Iris pigment epithelial cell (primary cell): ENCODE results near the gene IL1RAPL2.
A peak's percentile ranks its signal among the peaks of the same experiment; 100 is the strongest.
"Not testable (repeated sequence)": the region's sequence is repeated elsewhere in the genome, so short reads cannot be mapped to it uniquely, and the experiment has no call there.

ENCODE experiments used
- DNase-seq: peaks from one replicate; pipeline ENCODE4 v3.0.0-alpha.2; 2011; ENCODE audit warnings: low read depth

The IL1RAPL2 gene

DNA sequence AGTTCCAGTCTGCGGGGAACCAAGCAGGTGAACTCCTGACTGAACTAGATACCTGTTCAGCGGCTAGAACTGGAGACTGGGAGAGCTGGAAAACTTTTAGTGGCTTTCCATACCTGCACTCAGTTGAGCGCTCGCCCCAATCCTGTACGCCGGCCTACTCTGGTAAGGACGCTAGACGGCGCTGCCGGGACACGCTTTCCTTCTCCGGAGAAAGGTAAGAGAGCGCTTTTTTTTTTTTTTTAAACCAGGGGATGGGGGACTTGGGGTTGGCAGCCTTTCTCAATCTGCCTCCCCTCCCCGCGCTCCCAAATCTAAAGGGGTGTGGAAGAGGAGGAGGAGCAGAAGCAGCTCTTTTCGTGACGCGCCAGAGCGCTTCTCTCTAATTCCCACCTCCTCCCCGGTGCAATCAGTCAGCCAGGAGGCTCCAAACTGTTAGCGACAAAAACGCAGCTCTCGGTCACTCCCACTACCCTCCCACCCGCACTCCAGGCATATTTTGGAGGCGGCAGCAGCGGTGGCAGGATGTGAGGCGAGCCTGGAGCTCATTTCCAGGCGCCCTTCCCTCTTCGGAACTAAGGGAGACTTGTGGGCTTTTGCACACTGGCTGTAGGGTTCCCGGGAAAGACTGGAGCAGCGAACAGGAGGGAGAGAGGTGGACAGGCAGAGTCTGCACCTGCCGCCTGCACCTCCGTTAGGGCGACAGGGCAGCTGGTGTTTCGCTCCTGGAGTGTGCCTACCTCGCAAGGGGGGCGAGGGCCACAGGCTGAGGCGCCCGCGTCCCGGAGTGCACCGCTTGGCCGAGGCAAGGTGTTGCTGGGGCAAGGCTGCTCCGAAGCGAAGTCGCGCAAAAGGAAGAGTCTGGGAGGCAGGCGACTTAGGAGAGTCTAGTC is at the start of gene IL1RAPL2:
TSS of gene IL1RAPL2 (plus strand) at position 409 of the 890 bp plus-strand sequence.
- peak; percentile 25 for DNase-seq

DNA sequence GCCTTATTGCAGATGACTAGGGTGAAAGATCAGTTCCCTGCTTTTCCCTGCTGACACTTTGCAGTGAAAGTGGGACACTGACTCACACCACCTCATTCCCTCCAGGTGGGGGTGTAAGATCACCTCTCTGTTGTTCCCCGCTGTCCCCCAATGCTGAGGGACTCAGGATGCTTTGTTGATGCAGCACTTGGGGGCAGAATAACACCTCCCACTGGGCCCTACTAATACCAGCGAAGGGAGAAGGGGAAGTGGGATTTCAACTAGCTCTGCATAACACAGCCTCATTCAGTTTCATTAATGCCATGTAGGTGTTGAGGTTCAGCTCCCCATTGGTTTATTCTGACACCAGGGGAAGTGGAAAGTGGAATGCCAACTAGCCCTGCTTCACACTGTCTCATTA is 43.6 kb upstream of the IL1RAPL2 start:
- no peak for DNase-seq

DNA sequence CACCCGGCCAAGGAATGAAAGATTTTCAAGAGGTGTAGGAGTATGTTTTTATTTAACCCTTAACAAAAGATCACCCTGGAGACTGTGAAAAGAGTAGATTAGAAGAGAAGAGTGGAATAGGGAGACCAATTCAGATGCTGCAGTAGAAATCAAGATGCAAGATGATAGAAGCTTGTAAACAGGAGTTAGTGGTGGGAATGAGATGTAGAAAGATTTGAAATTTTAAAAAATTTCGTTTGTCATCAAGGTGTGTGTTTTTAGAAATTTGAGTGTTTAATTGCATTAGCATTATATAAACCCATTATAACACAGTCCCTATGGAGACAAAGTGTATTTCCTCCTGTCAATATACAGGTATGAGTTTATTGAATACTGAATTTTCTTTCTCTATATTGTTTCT is 42.1 kb upstream of the IL1RAPL2 start:
- DNase-seq = no peak

DNA sequence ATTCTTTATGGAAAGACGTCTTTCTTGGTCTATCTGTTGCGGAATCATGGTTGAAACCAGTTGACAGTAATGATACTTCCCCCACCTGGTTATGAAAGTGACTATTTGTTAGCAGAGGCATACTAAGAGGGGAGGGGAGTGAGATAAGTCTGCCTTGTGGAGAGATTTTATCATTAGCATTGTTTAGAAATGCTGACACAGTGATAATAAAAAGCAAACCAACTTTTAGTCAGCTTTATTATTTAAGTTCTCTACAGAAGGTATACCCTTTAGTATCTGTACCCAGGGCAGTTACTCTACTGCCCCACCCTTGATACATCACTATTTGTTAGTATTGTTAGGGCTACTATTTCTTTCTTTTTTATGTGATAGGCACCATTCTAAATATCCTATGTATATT is 26.9 kb upstream of the IL1RAPL2 start:
- DNase-seq = no peak

DNA sequence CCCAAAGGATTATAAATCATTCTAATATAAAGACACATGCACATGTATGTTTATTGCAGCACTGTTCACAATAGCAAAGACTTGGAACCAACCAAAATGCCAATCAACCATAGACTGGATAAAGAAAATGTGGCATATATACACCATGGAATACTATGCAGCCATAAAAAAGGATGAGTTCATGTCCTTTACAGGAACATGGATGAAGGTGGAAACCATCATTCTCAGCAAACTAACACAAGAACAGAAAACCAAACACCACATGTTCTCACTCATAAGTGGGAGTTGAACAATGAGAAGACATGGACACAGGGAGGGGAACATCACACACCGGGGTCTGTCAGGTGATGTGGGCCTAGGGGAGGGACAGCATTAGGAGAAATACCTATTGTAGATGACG is 23.6 kb upstream of the IL1RAPL2 start:
- DNase-seq = not testable (repeated sequence)

DNA sequence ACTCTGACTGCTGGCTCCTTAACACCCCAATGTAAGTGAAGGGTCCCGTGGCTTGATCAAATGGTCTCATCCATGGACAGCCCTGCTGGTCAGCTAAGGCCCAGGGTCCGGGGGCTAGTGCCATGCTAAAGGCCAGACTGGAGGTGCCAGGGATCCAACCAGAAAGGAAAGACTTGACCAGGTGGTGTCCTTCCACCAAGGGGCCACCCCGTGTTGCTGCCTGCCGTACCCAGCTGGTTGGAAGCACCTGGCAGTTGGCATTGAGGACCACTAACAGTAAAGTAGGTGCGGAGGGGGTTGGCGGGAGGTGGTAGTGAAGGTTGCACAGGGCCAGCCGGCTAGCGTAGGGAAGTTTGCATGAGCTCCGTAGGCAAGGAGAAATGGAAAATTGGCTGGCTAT is 1.7 kb upstream of the IL1RAPL2 start:
- DNase-seq = no peak

DNA sequence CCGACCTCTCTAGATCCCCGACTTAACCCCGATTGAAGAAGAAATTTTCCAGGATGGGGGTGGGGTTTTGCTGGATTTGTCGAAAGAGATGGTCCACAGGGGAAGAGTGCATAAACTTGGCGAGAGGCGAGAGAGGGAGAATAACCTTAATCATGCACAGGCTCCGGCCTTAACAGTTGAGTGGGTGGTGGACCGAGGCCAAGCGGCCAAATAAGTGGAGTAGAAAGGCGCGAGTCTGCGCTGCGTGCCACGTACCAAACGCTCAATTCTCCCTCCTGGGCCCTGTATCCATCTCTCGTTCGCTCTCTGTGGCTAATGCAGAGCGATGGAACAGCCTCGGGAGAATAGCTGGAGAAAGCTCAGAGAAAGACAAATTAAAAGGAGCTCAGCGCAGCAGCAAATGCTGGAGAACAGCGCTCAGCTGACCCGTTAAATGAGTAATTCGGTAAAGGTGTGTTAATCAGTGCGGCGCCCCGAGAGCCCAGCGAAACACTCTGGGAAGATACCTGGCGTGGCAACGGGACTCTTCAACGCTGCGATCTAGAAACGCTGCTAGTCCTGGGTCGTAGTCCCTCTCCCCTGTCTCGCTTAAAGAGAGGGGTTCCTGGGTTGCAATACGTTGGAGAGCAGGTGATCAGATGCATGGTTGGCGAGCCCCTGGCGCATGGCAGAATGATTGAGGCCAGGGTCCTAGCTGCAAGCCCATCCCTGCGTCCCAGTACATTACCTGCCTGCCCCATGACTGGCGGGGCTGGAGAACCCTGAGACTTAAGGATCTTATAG is 887 bp upstream of the IL1RAPL2 start:
- DNase-seq = no peak

DNA sequence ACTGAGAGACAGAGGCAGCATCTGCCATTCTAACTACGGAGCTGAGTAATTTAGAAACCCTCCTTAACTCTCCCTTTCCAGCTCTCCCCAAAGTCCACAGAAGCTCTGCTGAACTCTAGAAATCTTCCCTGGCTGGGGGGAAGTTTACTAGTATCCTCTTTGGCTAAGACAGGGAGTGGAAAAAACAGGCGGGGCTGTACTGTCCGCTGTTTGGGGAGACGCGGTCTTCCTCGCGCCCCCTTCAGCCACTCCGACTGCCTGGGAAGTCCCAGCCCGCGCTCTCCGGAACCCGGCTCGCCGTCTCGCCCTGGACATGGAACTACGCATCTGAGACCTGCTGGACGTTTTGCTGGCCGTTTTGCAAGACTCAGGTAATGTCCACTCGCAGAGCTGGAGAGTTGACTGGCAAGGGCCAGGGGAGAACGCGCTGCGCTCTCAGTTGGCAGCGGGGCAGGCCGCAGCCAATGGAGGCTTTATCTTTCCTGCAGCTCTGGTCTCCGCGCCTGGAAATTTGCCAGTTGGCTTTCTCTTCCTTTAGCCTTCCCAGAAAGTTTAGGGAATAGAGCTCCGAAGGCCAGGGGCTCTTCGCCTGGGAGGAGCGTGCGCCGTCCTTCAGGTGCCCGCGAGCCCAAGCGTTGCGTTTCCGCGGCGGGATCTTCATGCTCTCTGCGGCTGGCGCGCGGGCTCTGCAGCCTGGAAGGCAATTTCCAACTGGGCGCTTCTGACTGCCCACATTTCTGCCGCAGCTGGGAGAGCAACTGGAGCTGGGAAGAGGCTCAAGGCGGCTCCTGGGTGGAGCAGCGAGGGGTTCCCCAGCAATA is 892 bp downstream of the IL1RAPL2 start:
- no peak for DNase-seq

DNA sequence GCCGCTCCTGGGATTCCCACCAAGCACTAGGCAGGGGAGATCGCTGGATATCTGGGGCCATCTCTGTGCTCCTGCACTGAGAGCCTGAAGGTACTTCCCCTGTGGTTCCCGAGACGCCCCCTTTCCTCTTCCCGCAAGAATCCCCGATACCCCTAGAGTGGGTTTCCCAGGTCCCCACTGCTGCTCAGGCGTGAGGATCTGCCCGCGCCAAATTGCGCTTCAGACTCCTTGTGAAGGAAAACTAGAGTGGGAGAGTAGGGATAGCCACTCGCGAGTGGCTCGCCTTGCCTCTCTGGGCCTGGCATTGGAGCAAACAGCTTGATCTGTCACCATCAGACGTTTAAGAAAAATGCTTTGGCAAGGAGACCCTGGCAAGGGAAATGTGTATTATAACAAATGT is 1.5 kb downstream of the IL1RAPL2 start:
- no peak for DNase-seq

DNA sequence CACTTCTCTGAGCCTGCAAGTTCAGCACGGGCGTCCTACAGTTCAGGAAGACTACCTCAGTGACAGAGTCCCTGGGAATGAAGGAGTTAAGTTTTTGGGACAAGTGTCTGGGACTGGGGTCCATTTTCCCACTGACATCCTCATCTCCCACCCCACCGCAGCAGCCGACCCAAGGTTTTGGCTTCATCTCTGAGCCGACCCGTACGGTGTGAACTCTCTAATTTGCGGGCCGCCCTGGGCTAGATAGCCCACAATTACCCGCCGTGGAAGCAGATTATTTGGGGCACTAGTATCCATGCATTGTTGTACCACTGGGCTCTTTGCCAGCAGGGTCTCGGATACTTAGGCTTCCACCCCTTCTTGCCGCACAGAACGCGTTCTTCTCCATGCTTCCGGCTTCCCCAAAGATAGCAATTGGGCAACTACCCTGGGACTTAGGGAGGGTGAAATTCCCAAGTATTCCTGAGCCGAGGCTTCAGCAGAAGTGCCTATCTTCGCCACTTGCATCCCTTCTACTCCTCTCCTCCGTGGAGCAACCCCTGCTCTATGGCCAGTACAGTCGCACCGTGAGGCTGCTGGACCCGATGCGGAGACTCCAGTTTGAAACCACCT is 2.4 kb downstream of the IL1RAPL2 start:
- DNase-seq = no peak

DNA sequence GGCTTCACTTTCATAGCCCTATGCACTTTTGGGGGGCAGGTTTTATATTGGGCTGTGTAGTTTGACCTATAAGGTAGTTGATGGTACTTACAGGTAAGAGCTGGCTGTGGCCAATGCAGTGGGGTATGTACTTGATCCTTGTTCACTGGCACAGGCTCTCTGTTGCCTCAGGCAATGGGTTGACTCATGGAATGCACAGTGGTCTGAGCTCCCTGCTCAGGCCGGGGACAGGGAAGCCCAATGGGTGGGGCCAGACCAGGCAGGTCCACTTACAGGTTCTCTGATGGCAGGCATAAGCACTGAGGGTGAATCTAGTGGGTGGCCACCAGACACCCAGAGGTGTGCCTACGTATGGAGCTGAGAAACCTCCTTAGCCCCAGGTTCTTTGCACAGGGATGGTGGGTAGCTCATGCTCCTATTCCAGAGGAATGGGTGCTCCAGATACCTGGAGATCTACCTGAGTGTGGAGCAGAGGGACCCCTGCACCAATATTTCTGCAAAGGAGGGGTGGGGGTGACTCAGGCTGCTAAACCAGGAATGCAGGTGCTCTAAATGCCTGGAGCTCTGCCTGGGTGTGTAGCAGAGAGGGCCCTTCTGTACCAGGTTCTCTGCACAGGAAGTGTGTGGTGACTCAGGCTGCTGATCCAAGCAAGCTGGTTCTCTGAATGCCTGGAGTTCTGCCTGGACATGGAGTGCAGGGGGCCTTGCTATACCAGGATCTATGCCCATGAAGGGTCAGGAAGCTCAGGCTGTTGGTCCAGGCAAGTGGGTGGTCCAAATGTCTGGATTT is 52.3 kb downstream of the IL1RAPL2 start:
- no peak for DNase-seq

DNA sequence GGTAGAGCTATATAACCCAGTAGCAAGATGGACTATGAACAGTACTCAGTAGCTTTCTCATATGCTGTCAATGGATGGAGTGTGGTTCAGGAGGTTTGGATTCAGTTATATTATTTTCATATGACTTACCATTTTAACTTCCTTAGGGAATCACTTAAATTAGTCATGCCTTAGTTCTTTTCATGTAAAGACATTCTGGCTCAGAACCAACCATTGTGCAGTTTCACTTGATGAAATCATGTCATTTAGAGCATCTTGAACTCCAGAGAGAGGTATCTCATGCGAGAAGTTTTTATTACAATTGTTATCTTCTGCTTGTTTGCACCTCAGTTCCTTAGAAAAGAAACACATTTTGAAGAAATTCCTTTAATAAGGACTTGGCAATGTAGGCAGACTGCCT is 55.8 kb downstream of the IL1RAPL2 start:
- no peak for DNase-seq

DNA sequence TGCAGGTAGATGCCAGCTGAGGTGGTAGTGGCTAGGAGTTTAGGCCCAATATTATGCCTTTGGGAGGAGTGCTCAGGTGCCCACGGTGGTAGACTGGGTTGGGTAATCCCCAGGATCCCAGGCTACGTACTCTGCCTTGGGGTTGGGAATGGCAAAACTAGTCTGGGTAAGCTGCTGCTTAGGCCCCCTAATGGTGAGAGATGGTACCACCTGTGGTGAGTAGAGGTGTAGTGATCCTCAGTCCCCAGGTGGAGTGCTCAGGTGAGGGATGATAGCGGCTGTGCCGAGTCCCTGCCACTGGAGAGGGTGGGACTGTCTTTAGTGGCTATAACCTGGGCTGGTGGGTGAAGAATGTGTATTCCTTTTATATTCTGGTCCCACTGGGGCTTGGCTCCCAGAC is 75.2 kb downstream of the IL1RAPL2 start:
- no peak for DNase-seq

DNA sequence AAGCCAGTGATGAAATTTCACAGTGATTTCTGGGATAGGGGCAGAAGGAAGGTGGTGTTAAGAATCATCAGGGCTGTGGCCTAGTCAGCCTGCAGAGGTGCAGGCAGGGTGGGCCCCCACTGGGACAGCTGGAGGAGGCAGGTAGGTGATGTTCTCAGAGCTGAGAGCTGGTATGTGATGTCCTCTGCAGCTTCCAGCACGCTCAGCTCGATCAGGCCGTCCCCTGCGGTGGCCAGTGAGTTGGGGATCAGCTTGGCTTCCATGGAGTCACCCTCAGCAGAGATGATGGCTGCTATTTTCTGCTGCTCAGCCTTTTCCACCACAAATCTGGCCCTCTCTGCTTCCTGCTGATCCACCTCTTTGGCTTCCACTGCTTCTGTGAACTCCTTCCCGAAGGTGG is 81.1 kb downstream of the IL1RAPL2 start:
- DNase-seq = no peak

DNA sequence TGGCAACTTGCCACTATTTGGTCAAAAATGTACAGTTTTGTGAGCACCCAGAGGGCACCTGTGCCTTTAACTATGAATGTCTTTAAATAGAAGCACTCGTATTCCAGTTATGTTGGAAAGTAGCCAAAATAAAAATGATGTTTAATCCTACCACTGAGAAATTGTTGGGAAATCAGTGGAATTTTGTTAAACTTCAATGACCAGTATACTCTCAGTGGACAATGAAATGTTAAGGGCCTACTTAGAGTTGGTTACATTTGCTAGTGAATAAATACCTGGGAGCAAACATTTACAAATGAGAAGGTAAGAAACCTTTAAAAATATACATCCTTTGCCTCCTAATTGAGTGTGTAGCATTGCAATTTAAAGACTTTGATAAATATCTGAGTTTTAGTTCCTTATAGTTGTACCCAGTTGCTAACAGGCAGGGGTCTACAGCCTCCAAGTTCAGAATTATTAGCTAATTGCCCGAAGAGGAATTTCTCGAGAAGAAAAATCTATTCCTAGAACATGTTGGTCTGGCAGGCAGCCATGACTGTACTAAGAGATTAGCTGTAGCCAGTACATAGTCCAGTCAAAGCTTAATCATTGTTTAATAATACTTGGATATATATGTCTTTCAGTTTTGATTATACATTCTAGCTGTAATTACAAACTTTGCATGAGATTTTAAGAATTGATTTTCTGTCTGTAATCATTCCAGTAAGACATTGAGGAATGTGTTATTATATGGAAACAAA is 93.2 kb downstream of the IL1RAPL2 start:
- DNase-seq = peak; percentile 66

DNA sequence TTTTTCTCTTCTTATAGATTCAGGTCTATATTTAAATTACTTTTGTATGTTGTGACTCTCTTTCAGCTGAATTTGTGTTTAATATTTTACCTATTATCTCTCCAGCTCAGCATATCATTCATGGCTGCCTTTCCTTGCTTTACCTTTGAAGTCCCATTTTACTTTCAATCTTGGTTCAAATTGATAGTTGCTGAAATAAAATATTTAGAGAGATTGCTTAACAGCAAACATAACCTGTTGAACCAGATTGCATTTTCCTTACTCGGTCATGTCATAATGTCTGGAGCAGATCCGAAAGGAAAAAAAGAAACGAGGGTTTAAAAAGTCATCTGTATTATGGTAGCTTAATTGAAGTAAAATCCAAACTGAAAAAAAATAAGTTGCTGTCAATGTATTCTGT is 94.1 kb downstream of the IL1RAPL2 start:
- DNase-seq = no peak

DNA sequence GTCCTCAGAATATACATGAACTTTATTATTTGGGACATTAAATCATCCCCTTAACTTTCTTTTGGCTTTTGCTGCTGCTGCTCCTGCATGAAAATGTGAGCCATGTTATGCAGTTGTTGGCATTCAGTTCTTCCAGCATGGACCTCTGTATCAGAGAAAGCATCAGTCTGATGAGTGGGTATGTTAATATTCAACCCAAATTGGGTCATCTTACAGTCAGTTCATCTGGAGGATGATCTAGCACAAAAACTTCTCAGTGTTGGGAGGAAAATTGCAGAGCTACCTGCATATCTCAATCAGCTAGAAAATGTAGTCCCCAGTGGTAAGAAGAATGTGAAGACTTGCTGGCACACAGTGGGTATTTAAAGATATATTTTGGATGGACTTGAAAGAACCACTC is 96.7 kb downstream of the IL1RAPL2 start:
- no peak for DNase-seq

DNA sequence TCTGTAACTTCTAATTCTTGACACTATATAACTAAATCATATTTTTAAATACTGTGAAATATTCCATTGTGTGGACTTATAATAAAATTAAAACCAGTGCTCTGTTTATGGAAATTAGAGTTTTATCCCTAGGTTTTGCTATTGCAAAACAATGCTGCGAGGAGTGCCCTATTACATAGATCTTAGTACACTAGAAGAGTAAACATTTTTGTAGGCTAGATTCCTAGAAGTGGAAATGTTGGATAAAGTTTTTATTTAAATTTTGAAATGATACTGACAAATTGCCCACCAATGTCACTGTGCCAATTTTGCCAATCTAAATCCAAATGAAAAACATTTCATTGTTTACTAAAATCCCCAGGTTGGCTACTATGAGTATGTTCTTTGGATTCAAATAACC is 99.7 kb downstream of the IL1RAPL2 start:
- no peak for DNase-seq

DNA sequence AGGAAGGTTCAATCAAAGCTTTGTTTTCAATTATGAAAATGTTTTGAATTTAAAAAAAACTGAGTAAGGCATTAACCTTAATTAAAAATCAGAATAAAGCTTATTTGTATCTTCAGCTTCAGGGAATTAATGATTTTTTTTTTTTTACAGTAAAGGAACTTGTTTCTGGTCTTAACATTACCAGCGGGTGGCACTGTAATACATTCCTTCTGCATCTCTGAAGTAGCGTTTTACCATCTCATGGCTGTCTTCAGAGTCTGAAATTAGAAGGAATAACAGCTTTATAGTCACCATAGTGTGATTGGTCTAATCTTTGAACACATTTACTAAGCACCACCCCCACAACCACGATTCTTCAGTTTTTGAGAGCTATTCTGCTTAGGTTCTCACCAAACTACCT is 102.6 kb downstream of the IL1RAPL2 start:
- peak; percentile 38 for DNase-seq

DNA sequence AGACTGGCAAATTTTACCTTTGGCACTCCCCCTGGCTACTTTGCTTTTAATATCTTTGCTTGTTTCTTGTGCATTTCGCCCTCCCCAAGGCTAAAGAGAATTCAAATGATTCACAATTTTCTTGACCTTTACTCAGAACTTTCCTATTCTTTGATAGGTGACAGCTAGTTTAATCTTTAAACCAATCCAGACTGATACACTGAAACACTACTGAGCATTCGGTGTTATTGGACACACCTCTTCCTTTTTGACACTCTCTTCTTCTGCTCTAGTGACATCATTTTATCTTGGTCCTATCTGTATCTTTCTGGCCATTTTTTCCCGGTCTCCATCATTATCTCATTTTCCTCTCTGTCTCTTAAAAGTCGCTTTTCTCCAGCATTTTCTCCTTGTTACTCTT is 103.1 kb downstream of the IL1RAPL2 start:
- DNase-seq = no peak

DNA sequence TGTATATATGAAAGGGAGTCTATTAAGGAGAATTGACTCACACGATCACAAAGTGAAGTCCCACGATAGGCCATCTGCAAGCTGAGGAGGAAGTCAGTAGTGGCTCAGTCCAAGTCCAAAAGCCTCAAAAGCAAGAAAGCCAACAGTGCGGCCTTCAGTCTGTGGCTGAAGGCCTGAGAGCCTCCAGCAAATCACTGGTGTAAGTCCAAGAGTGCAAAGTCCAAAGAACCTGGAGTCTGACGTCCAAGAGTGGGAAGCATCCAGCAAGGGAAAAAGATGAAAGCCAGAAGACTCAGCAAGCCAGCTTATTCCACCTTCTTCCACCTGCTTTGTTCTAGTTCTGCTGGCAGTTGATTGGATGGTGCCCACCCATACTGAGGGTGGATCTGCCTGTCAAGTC is 104.1 kb downstream of the IL1RAPL2 start:
- no peak for DNase-seq
